OCI-LY3 (cell line): Measurements from ENCODE around the gene NOLC1.
A peak's percentile ranks its signal among the peaks of the same experiment; 100 is the strongest.

ENCODE experiments used
- H2AFZ ChIP-seq: fragments of 200-600, 300-600 bp; shearing (Covaris generic); 2 replicates; pipeline ENCODE4 v1.6.0; 2014; ENCODE audit warnings: antibody characterized with exemption, low read depth, low read length
- H3K27ac ChIP-seq: fragments of 200-600, 300-600 bp; sonication (generic); 2 replicates; pipeline ENCODE4 v1.5.1; 2014; ENCODE audit warnings: mild to moderate bottlenecking, low read length, moderate library complexity, mixed read lengths
- H3K27me3 ChIP-seq: fragments of 200-600, 300-600 bp; sonication (generic); 2 replicates; pipeline ENCODE4 v1.6.1; 2014; ENCODE audit warnings: low read depth, low read length, mixed read lengths
- H3K36me3 ChIP-seq: fragments of 200-600, 300-600 bp; sonication (generic); replicated peaks from 2 replicates; pipeline ENCODE3; 2014; ENCODE audit warnings: low read depth, low read length, mixed read lengths
- H3K4me1 ChIP-seq: fragments of 300-600, 200-600 bp; sonication (generic); 2 replicates; pipeline ENCODE4 v1.6.1; 2014; ENCODE audit warnings: low read length, mixed read lengths
- H3K4me2 ChIP-seq: fragments of 200-600, 300-600 bp; sonication (generic); 2 replicates; pipeline ENCODE4 v1.6.1; 2014; ENCODE audit warnings: low read length, mixed read lengths
- H3K4me3 ChIP-seq: fragments of 300-600, 200-600 bp; sonication (generic); 2 replicates; pipeline ENCODE4 v1.5.1; 2014; ENCODE audit warnings: antibody characterized with exemption, mild to moderate bottlenecking, low read length, moderate library complexity
- H3K79me2 ChIP-seq: fragments of 300-600, 200-600 bp; shearing (Covaris generic); 2 replicates; pipeline ENCODE4 v1.6.1; 2014; ENCODE audit warnings: mild to moderate bottlenecking, low read length, mixed read lengths
- H3K9ac ChIP-seq: fragments of 300-600, 200-600 bp; shearing (Covaris generic); 2 replicates; pipeline ENCODE4 v1.6.0; 2014; ENCODE audit warnings: mild to moderate bottlenecking, low read length, moderate library complexity
- H3K9me3 ChIP-seq: fragments of 200-600, 300-600 bp; shearing (Covaris generic); 2 replicates; pipeline ENCODE4 v1.6.1; 2014; ENCODE audit warnings: low read length, mixed read lengths; ENCODE audit not compliant: insufficient read depth
- H4K20me1 ChIP-seq: fragments of 200-600, 300-600 bp; sonication (generic); 2 replicates; pipeline ENCODE4 v1.6.1; 2016; ENCODE audit warnings: low read length, mixed read lengths; ENCODE audit not compliant: insufficient read depth
- EZH2phosphoT487 ChIP-seq: fragments of 200-600 bp; shearing (Covaris generic); IDR thresholded peaks from 2 replicates; pipeline ENCODE4 v1.6.1; 2018; ENCODE audit warnings: antibody characterized with exemption, mixed run types, low read depth
- TF ChIP-seq, protein P1 (sequence below): fragments of 200-600, 300-600 bp; sonication (generic); IDR thresholded peaks from 2 replicates; pipeline ENCODE4 v1.5.1; 2014; ENCODE audit warnings: antibody characterized with exemption, low read length, low read depth

NOLC1 gene

DNA sequence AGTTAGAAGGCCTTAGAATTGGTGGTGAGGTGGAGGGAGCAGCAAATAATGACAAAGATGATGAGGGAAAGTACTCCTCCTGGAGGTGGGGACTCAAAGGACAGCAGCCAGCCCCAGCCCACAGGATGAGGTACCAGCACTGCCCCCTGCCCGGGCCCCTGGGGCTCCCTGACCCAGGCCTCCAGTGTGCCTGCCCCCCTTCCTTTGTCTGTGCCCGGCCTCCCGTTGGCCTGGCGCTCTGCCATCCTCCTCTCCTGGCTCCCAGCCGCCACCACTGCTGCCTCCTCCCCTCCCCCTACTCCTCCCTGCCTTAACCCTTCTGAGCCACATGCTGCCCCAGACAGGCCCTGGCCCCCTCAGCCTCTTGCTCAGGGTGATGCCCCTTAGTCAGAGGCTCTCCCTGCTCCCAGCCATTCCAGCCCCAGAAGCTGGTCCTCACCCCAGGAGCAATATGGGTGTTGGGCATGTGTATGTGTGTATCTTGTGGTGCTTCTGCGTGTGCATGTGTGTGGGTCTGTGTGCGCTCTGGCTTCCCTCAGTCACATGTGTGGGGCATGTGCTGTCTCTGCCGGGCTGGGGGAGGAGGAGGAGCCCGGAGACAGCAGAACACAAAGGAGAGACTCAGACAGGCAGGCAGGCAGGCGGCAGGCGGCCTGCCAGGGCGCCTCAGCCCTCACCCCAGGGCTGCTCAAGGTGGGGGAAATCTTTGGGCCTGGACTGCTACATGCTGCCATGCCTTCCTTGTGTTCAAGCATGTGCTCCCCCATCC, 34.6 kb upstream of the NOLC1 start:
- Histone ChIP-seq H3K4me1 (peaks cover 60% of the 10 kb centered on the region), H3K27ac (peak overlapping the region; percentile 92)

DNA sequence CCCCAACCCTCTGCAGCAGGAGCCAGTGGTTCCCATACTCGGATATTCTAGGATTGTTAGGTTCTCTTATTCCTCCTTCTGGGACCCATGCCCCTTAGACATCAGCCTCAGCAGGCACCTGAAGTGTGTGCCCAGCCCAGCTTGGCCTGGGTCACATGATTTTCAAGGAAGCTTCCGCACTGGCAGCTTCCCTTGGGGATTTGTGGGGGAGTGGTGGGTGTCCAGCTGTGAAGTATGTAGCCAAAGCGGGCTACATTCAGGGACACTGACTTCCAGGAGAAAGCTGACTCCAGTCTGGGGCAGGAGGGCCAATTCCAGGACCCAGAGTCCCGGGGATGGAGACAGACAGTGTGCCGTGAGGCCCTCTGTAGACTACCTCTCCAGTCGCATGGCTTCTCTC, 33.3 kb upstream of the NOLC1 start:
- peak overlapping the region; percentile 95 for H3K9ac ChIP-seq
- H3K79me2 ChIP-seq, result peaks cover 64% of the 10 kb centered on the region
- H3K36me3 ChIP-seq, result no peaks in the 10 kb centered on the region
- H3K4me3 ChIP-seq, result peak overlapping the region; percentile 97
- no peaks in the 10 kb centered on the region for H3K27me3 ChIP-seq
- peaks cover 47% of the 10 kb centered on the region for H3K4me1 ChIP-seq
- H4K20me1 ChIP-seq, result peaks cover 3% of the 10 kb centered on the region; the same call in 1 of the 2 replicates
- H3K4me2 ChIP-seq, result peak overlapping the region; percentile 99
- H3K9me3 ChIP-seq, result no peaks in the 10 kb centered on the region
- peak overlapping the region; percentile 92 for H3K27ac ChIP-seq
- TF ChIP-seq, protein P1, sequence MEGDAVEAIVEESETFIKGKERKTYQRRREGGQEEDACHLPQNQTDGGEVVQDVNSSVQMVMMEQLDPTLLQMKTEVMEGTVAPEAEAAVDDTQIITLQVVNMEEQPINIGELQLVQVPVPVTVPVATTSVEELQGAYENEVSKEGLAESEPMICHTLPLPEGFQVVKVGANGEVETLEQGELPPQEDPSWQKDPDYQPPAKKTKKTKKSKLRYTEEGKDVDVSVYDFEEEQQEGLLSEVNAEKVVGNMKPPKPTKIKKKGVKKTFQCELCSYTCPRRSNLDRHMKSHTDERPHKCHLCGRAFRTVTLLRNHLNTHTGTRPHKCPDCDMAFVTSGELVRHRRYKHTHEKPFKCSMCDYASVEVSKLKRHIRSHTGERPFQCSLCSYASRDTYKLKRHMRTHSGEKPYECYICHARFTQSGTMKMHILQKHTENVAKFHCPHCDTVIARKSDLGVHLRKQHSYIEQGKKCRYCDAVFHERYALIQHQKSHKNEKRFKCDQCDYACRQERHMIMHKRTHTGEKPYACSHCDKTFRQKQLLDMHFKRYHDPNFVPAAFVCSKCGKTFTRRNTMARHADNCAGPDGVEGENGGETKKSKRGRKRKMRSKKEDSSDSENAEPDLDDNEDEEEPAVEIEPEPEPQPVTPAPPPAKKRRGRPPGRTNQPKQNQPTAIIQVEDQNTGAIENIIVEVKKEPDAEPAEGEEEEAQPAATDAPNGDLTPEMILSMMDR, result no peak
- TF ChIP-seq EZH2phosphoT487, result no peak
- no peak overlapping the region for H2AFZ ChIP-seq

More for the DNA sequence above, 34.6 kb upstream of the NOLC1 start:
- Histone ChIP-seq H3K4me2 (peak overlapping the region; percentile 99), H3K9me3 (no peaks in the 10 kb centered on the region), H3K9ac (peak overlapping the region; percentile 95), H2AFZ (no peak overlapping the region), H3K4me3 (peak overlapping the region; percentile 97), H3K79me2 (peaks cover 77% of the 10 kb centered on the region), H3K36me3 (no peaks in the 10 kb centered on the region), H3K27me3 (no peaks in the 10 kb centered on the region), H4K20me1 (peaks cover 16% of the 10 kb centered on the region)
- TF ChIP-seq EZH2phosphoT487, result no peak
- TF ChIP-seq, protein P1, result 0 out of 2 replicates have a peak, but pooled peaks have one; percentile 11

DNA sequence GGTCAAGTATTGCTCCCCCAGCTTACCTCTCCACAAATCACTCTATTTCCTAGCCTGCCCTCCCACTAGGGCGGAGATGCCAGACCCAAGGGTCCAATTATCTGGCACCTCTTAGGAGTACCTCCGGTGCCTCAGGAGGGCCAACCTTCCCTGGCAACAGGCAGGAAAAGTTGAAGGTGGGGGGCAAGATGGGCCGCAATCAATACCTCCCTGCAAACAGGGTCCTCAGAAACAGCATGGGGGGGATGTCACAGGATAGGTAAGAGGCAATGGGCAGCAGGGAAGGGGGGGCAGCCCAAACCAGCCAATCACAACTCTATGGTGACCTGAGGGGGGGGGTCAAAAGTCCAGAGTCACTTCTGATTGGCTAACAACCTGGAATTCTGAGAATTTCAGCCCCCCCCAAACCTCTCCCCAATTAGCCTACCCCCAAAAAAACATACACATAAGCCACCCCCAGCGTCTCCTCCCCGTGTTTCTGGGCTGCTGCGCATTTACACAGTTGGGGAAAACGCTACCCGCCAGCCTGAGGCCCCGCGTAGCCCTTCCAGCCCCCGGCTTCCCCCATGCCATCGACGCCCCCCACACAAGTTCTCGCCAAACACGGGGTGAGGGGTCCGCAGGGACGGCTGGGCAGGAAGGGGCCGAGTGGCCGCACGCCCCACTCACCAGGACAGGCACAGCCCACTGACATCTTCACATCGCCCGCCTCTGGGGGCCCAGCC, 32.6 kb upstream of the NOLC1 start:
- Histone ChIP-seq H3K4me2 (peak overlapping the region; percentile 99), H4K20me1 (no peaks in the 10 kb centered on the region), H3K27ac (peak overlapping the region; percentile 92), H3K4me3 (peak overlapping the region; percentile 97), H3K9ac (peak overlapping the region; percentile 95), H2AFZ (no peak overlapping the region), H3K9me3 (no peaks in the 10 kb centered on the region), H3K36me3 (no peaks in the 10 kb centered on the region), H3K4me1 (peaks cover 47% of the 10 kb centered on the region), H3K27me3 (no peaks in the 10 kb centered on the region), H3K79me2 (peaks cover 58% of the 10 kb centered on the region)
- TF ChIP-seq, protein P1, result no peak
- no peak for TF ChIP-seq EZH2phosphoT487
